Choroid plexus epithelial cell (primary cell): ENCODE data around the gene REPS1.

Experiments used
- DNase-seq: peaks from one replicate; pipeline ENCODE4 v3.0.0-alpha.2; 2010; ENCODE audit warnings: low read depth
- H3K4me3 ChIP-seq: 2 replicates; pipeline ENCODE4 v1.5.1; 2011; ENCODE audit warnings: low read depth, mild to moderate bottlenecking, control low read depth, low read length, moderate library complexity
- CTCF ChIP-seq: conservative IDR thresholded peaks from 2 replicates; pipeline ENCODE4 v1.5.1; 2011; ENCODE audit warnings: low read depth, mild to moderate bottlenecking, control low read depth, inconsistent platforms, low read length, moderate library complexity

Gene REPS1

GRCh38 chr6:138959521-138959920 lies 28.5 kb downstream of the REPS1 start:
- no peak overlapping the region for H3K4me3 ChIP-seq
- no peak for DNase-seq
- TF ChIP-seq CTCF, result no peak

- no peak for DNase-seq
- TF ChIP-seq CTCF, result no peak
- no peak overlapping the region for H3K4me3 ChIP-seq
These were observed 29.5 kb downstream of the REPS1 start for GRCh38 chr6:138958595-138958994.

- H3K4me3 ChIP-seq, result no peak overlapping the region
- no peak for TF ChIP-seq CTCF
- DNase-seq, result no peak
These were observed 30.1 kb downstream of the REPS1 start for GRCh38 chr6:138957903-138958302.

- DNase-seq, result peak; percentile 57
- H3K4me3 ChIP-seq, result no peak overlapping the region
- TF ChIP-seq CTCF, result no peak
These were observed 30.6 kb downstream of the REPS1 start for GRCh38 chr6:138957484-138957883.

- no peak for TF ChIP-seq CTCF
- no peak for DNase-seq
These were observed 31.7 kb downstream of the REPS1 start for GRCh38 chr6:138956244-138956924.

GRCh38 chr6:138955262-138955661 lies 32.8 kb downstream of the REPS1 start:
- DNase-seq, result no peak
- no peak overlapping the region for H3K4me3 ChIP-seq
- no peak for TF ChIP-seq CTCF

More at GRCh38 chr6:138956244-138956924, 31.7 kb downstream of the REPS1 start:
- H3K4me3 ChIP-seq, result no peak overlapping the region

GRCh38 chr6:138953451-138953850 lies 34.6 kb downstream of the REPS1 start:
- no peak overlapping the region for H3K4me3 ChIP-seq
- TF ChIP-seq CTCF, result no peak
- DNase-seq, result peak; percentile 57
